Small intestine (tissue), 16 donors: ENCODE results near the gene PLXDC1. TPM values are rescaled to one million over a fixed set of nuclear protein-coding genes. Genes with fewer than 3 reads are reported as not detected.

ENCODE experiments used
- DNase-seq, 2 donors: peaks; one replicate each; pipeline versions ENCODE4 v3.0.0 to v3.0.0-alpha.2; 2013
- FAIRE-seq: peaks from 2 replicates; lab custom pipeline; 2012; peaks lifted over from hg19 to GRCh38; lab: Jason Lieb, UNC
- H3K27ac ChIP-seq, 3 donors: one replicate each; pipeline ENCODE4 v1.5.1; 2013; ENCODE audit warnings: low read length in 2 of 3, mild to moderate bottlenecking in 2 of 3, control low read depth in 1 of 3, inconsistent platforms in 1 of 3, low read depth in 1 of 3, moderate library complexity in 1 of 3
- H3K27me3 ChIP-seq, 3 donors: one replicate each; pipeline ENCODE4 v1.6.1; 2013; ENCODE audit warnings: low read length in 3 of 3, inconsistent platforms in 1 of 3; ENCODE audit not compliant: control insufficient read depth in 3 of 3, insufficient read depth in 3 of 3
- H3K36me3 ChIP-seq, 3 donors: one replicate each; pipeline ENCODE4 v1.6.1; 2013; ENCODE audit warnings: low read length in 3 of 3, inconsistent platforms in 1 of 3, low read depth in 1 of 3, mild to moderate bottlenecking in 1 of 3, moderate library complexity in 1 of 3; ENCODE audit not compliant: control insufficient read depth in 3 of 3, insufficient read depth in 2 of 3
- H3K4me1 ChIP-seq, 3 donors: one replicate each; pipeline ENCODE4 v1.6.1; 2013; ENCODE audit warnings: low read length in 2 of 3, inconsistent platforms in 1 of 3, low read depth in 1 of 3, mild to moderate bottlenecking in 1 of 3, moderate library complexity in 1 of 3; ENCODE audit not compliant: control insufficient read depth in 3 of 3, insufficient read depth in 2 of 3
- H3K4me3 ChIP-seq, 3 donors: one replicate each; pipeline ENCODE4 v1.5.1; 2013; ENCODE audit warnings: low read length in 3 of 3, control low read depth in 1 of 3, inconsistent platforms in 1 of 3, low read depth in 1 of 3, mild to moderate bottlenecking in 1 of 3, moderate library complexity in 1 of 3
- H3K9me3 ChIP-seq, 2 donors: one replicate each; pipeline ENCODE4 v1.6.1; 2013; ENCODE audit warnings: low read depth in 1 of 2, low read length in 1 of 2; ENCODE audit not compliant: control insufficient read depth in 2 of 2, insufficient read depth in 1 of 2
- WGBS, 3 donors: extraction: QIAGEN DNeasy Blood & Tissue Kit; methylation state at CpG; one replicate each; pipeline ENCODE4 v1.1.7; 2013; 5-methylcytosine and 5-hydroxymethylcytosine counted together
- long read RNA-seq, 10 donors: transcript quantifications; one replicate each; lab custom pipeline, GENCODE V29; 2026
- polyA plus RNA-seq, 4 donors: library from polyadenylated mRNA; stranded (reverse) in 3 of 4; unstranded in 1 of 4; fragments of 200-250 nt in 3 of 4; fragments of 120-200 nt in 1 of 4; gene quantifications; one replicate each; pipeline versions ENCODE4 v1.2.1 to v1.2.3, GENCODE V29; 2013
- donor health status: healthy with polysubstance abuse.
- donor health status: control.
- donor health status: control.
- donor health status: Bipolar disorder and iron deficiency.
- donor health status: healthy.

PLXDC1 gene
- polyA plus RNA-seq: 10 to 100 TPM in 1 of 4 donors, 1 to 10 TPM in 3; 2.1 to 12.7 (median 3.4) TPM
- long read RNA-seq, donor 1: 0 reads
- long read RNA-seq, donor 2: 0 reads
- long read RNA-seq, donor 3, partial matches to known transcripts: 2,382 of 3,523 reads
- long read RNA-seq, donor 3, other reads (novel, unspliced or antisense): 1,141 of 3,523 reads
- long read RNA-seq, donor 4: 0 reads
- long read RNA-seq, donor 5, partial matches to known transcripts: 0 of 1 reads
- long read RNA-seq, donor 5, other reads (novel, unspliced or antisense): 0 of 1 reads
- long read RNA-seq, donor 6: 0 reads
- long read RNA-seq, donor 7, partial matches to known transcripts: 4,166 of 6,443 reads
- long read RNA-seq, donor 7, other reads (novel, unspliced or antisense): 2,277 of 6,443 reads
- long read RNA-seq, donor 8: 0 reads
- long read RNA-seq, donor 9: 0 reads
- long read RNA-seq, donor 10, full-length matches to known transcripts: 2 of 2 reads
- long read RNA-seq, donor 10, partial matches to known transcripts: 0 of 2 reads
- long read RNA-seq, donor 10, other reads (novel, unspliced or antisense): 0 of 2 reads

- H3K9me3 ChIP-seq: no peaks in the 10 kb centered on the region
- peak in 1 of 2 donors; percentile 41 for DNase-seq
- H3K36me3 ChIP-seq: no peaks in the 10 kb centered on the region
- H3K27me3 ChIP-seq: peaks cover 0 to 43% (median 0%) of the 10 kb centered on the region in 3 donors
- peak within 1 kb of the TSS in 2 of 3 donors; percentile 48 to 97 for H3K4me3 ChIP-seq
- WGBS, 3 donors: 0 to 2% (median 1%) methylated on average over 31 to 63 of the region's 68 CpGs
- peaks cover 0 to 10% (median 0%) of the 10 kb centered on the region in 3 donors for H3K4me1 ChIP-seq
- H3K27ac ChIP-seq: peak within 1 kb of the TSS in 1 of 3 donors; percentile 85
- FAIRE-seq: no peak
Measured at GRCh38 chr17:39151150-39151942, at the start of gene PLXDC1. PLXDC1 (minus strand) TSS chr17:39151637; CDS start chr17:39151437, 200 bp downstream.

- 10 to 25% (median 12%) methylated on average over 11 of the region's 11 CpGs for WGBS, 3 donors
- DNase-seq: no peak
- peaks cover 0 to 29% (median 8%) of the 10 kb centered on the region in 3 donors for H3K4me1 ChIP-seq
- H3K27me3 ChIP-seq: peaks cover 0 to 8% (median 0%) of the 10 kb centered on the region in 3 donors
- peak overlapping the region in 2 of 3 donors; percentile 78 to 97 for H3K27ac ChIP-seq
- H3K36me3 ChIP-seq: peaks cover 13 to 49% (median 13%) of the 10 kb centered on the region in 3 donors
- no peaks in the 10 kb centered on the region for H3K9me3 ChIP-seq
- FAIRE-seq: no peak
- H3K4me3 ChIP-seq: peak overlapping the region; percentile 92 to 98 (median 94)
Measured at GRCh38 chr17:39200957-39201510, 49.6 kb upstream of the PLXDC1 start.

GRCh38 chr17:39200070-39200879, 48.8 kb upstream of the PLXDC1 start, which contains the start of gene RPL19:
RPL19 (plus strand) TSS chr17:39200283; CDS start chr17:39200345, 62 bp downstream.
- Histone ChIP-seq H3K27me3 (peaks cover 0 to 15% (median 0%) of the 10 kb centered on the region in 3 donors), H3K4me3 (peak within 1 kb of the TSS; percentile 92 to 98 (median 94)), H3K4me1 (peaks cover 0 to 29% (median 8%) of the 10 kb centered on the region in 3 donors), H3K36me3 (peaks cover 13 to 44% (median 13%) of the 10 kb centered on the region in 3 donors), H3K9me3 (no peaks in the 10 kb centered on the region), H3K27ac (peak within 1 kb of the TSS; percentile 78 to 97 (median 88))
- DNase-seq (peak in 1 of 2 donors; percentile 94), FAIRE-seq (no peak)
- WGBS, 3 donors: 0 to 1% (median 0%) methylated on average over 50 to 52 of the region's 52 CpGs

- peaks cover 0 to 29% (median 8%) of the 10 kb centered on the region in 3 donors for H3K4me1 ChIP-seq
- no peak for FAIRE-seq
Measured at GRCh38 chr17:39199820-39200069, 48.3 kb upstream of the PLXDC1 start.

GRCh38 chr17:39198186-39198566, 46.7 kb upstream of the PLXDC1 start:
- FAIRE-seq (no peak), DNase-seq (no peak)
- Histone ChIP-seq H3K27me3 (peaks cover 0 to 21% (median 0%) of the 10 kb centered on the region in 3 donors), H3K4me1 (peaks cover 0 to 29% (median 8%) of the 10 kb centered on the region in 3 donors), H3K27ac (peak overlapping the region in 1 of 3 donors; percentile 87), H3K4me3 (peak overlapping the region in 1 of 3 donors; percentile 66), H3K36me3 (peaks cover 5 to 27% (median 8%) of the 10 kb centered on the region in 3 donors), H3K9me3 (no peaks in the 10 kb centered on the region)
- 57 to 74% (median 64%) methylated on average over 4 of the region's 4 CpGs for WGBS, 3 donors

More at GRCh38 chr17:39199820-39200069, 48.3 kb upstream of the PLXDC1 start:
- 0% methylated on average over 10 of the region's 10 CpGs for WGBS, 3 donors
- peaks cover 13 to 39% (median 13%) of the 10 kb centered on the region in 3 donors for H3K36me3 ChIP-seq
- H3K9me3 ChIP-seq: no peaks in the 10 kb centered on the region
- peak overlapping the region in 2 of 3 donors; percentile 9 to 98 for H3K4me3 ChIP-seq
- H3K27ac ChIP-seq: peak overlapping the region; percentile 78 to 97 (median 88)
- peak in 1 of 2 donors; percentile 94 for DNase-seq
- H3K27me3 ChIP-seq: peaks cover 0 to 20% (median 0%) of the 10 kb centered on the region in 3 donors

GRCh38 chr17:39197380-39198185, 46.1 kb upstream of the PLXDC1 start, which contains the start of gene CACNB1:
CACNB1 (minus strand) TSS chr17:39197669; CDS start chr17:39197495, 174 bp downstream.
- WGBS, 3 donors: 1 to 2% (median 1%) methylated on average over 26 to 55 of the region's 55 CpGs
- peak; percentile 41 to 76 for DNase-seq
- Histone ChIP-seq H3K36me3 (peaks cover 2 to 22% (median 4%) of the 10 kb centered on the region in 3 donors), H3K4me3 (peak within 1 kb of the TSS; percentile 55 to 69 (median 66)), H3K27me3 (peaks cover 0 to 21% (median 0%) of the 10 kb centered on the region in 3 donors), H3K4me1 (peaks cover 0 to 29% (median 8%) of the 10 kb centered on the region in 3 donors), H3K9me3 (no peaks in the 10 kb centered on the region), H3K27ac (peak within 1 kb of the TSS in 2 of 3 donors; percentile 48 to 87)
- FAIRE-seq: no peak
